Activated CD4-positive, alpha-beta T cell treated with anti-CD3 and anti-CD28 coated beads, Interleukin-2, amount 50 U/mL, for 24 hours (primary cell): ENCODE measurements around the gene DCXR.

Experiments
- DNase-seq, 2 donors: peaks; one replicate each; pipeline ENCODE4 v3.0.0-alpha.2; 2020; ENCODE audit warnings: low read depth in 1 of 2, low spot score in 1 of 2

The DCXR gene

DNA sequence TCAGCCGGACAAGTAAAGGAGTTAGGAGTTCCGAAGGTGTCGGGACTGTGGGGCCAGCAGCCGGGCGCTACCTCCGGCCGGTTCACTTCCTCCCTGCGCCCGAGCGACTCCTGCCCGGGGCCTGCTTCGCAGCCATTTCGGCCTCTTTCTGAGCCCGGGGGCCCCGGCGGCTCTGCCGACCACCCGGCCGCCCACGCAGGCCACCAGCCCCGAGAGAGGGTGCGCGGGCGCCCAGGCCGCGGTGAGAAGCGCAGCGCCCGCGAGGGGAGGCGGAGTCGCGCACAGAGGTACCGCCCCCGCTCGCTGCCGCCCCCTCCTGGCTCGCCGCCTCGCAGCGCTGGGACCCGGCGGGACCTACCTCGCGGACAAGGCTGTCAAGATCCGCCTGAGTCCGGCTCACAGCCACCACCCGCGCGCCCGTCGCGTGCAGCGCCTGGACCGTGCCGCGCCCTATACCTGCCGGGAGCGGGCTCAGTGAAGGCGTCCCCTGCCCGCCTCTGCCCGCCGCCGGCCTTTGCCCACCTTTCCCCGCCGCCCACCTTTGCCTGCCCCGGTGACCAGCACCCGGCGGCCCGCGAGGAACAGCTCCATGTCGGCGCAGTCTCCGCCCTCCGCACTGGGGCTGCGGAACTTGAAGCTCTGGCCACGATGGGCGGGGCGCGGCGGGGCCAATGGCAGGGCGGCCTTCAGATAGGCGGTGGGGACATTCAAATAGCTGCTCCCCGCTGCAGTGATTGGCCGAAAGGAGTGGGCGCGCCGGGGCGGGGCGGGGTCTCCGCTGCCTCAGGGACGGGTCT is at the start of gene DCXR:
DCXR (minus strand) TSS at position 606 of the 797 bp plus-strand sequence; CDS start at position 591, 15 bp downstream.
- DNase-seq: peak; percentile 78 to 90

- DNase-seq: no peak
Observed at GRCh38 chr17:82085931-82086764, 48.7 kb upstream of the DCXR start.

DNA sequence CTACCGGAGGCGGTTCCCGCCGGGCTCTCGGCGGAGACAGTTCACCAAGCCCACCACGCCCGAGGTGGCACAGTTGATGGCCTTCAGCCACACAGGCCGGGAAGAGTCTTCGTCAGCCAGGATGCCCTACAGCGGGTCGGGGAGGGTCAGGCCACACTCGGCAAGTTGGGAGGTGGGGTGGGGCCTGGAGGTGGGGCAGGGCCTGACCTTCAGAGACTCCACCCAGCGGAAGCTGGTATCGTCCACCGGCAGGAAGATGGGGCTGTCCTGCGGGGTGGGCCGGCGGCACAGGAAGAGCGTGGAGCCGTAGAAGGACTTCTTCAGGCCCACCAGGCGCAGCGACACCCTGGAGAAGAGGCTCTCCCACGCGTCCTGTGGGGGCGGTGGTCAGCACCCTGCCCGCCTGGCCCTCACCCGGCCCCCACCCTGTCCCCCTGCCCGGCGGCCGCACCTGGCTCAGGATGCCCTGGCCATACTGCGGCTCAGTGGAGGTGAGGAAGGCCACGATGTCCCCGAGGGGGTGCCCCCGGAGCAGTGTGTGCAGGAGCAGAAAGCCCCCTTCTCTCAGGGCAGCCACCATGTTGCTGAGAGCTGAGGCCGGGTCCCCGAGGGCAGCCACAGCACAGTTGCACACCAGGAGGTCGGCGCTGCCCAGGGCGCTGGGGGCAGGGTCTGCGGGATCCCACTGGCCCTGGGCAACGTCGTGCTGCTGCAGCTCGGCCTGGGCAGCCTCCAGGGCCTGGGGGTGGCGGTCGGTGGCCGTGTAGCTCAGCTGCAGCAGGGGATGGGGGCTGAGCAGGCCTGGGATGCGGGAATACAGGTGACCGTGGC is 47.7 kb upstream of the DCXR start:
- no peak for DNase-seq

DNA sequence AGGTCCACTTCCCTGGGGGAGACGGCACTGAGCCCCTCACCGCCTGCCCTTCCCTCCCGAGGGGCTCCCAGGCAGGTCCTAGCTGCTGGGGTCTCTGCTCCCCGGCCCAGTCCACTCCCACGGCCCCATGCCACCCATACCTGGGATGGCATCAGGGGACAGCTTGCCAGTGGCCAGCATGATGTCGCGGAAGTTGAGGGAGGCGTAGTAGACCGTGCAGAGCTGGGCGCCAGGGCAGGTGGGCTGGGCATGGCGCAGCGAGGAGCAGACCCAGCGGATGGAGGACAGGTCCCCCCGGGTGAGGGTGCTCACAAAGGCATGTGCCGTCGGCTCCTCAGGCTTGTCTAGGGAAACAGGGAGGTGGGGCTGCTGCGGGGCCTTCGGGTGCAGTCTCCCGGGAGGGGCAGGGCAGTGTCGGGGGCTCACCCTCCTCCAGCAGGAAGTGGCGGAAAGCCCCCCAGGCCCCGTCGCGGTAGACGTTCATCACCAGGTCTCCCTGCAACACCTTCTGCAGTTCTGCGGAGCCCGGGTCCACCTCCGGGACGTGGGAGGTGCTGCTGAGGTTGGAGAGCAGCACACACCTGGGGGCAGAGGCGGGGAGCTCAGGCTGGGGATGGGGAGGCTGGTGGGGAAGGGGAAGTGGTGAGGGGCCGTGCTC is 47.0 kb upstream of the DCXR start:
- DNase-seq: no peak

- no peak for DNase-seq
Observed at GRCh38 chr17:82083533-82084359, 46.2 kb upstream of the DCXR start.

DNA sequence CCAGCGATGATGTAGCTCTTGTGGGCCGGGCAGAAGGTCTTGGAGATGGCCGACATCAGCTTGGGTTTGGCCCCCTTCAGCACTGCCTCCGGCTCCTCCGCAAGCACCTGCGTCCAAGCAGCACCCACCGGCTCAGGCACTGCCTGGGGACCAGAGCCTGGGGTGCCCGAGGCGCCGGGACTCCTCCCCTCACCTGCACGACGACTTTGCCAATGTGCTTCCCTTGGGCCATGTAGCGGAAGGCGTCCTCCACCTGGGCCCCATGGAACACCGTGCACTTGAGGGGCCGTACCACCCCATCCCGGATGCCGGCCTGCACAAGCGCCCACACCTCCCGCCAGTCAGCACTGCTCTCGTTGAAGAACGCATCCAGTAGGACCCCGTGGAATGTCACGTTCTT is 45.5 kb upstream of the DCXR start:
- no peak for DNase-seq

GRCh38 chr17:82082456-82082855 is 45.0 kb upstream of the DCXR start:
- no peak for DNase-seq

- DNase-seq: no peak
Observed at GRCh38 chr17:82081966-82082365, 44.5 kb upstream of the DCXR start.

DNA sequence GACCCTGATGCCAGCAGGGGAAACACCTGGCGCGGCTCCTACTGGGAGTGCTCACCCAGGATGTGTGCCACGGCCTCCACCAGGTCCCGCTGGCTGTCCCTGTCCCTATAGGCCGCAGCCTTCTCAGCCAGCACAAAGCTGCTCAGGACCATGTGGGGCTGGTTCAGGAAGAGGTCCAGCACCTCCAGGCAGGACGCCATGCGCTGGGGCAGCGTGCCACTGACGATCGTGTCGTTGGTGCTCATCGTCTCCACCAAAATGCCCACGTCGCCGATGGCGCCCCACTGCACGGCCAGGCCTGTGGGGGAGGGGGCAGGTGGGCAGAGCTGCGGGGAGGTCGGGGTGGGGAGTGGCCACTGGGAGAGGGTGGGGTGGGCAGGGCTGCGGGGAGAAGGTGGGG is 44.0 kb upstream of the DCXR start:
- DNase-seq: no peak

DNA sequence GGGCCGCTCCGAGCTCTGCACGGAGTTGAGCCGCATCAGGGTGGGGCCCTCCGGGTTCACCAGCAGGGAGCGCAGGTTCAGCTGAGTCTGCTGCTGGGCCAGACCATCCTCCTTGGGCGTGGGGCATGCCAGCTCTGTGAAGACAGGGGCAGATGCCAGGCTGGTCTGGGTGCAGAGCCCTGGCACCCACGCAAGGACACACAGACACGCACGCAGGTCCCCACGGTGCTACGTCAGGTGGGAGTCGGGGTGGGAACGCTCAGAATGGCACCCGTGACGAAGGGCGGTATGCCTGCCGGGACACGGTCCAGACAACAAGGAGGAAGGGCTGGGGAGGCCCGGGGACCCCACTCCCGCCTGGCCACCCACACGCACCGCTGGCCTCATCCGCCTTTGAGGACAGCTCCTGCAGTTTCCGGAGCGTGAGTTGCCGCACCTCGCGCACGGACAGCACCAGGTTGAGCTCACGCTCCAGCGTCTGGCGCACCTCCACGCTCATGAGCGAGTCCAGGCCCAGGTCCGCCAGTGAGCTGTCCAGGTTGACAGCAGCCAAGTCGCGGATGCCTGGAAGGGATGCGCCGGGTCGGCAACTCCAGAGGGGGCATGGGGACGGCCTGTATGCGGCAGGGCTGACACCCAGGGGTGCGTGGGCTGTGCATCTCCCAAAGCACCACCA is 43.4 kb upstream of the DCXR start:
- DNase-seq: no peak

GRCh38 chr17:82080048-82080788 is 42.7 kb upstream of the DCXR start:
- no peak for DNase-seq

- DNase-seq: no peak
Observed at GRCh38 chr17:82079001-82079677, 41.6 kb upstream of the DCXR start.

GRCh38 chr17:82078433-82078832 is 40.9 kb upstream of the DCXR start:
- DNase-seq: no peak

DNA sequence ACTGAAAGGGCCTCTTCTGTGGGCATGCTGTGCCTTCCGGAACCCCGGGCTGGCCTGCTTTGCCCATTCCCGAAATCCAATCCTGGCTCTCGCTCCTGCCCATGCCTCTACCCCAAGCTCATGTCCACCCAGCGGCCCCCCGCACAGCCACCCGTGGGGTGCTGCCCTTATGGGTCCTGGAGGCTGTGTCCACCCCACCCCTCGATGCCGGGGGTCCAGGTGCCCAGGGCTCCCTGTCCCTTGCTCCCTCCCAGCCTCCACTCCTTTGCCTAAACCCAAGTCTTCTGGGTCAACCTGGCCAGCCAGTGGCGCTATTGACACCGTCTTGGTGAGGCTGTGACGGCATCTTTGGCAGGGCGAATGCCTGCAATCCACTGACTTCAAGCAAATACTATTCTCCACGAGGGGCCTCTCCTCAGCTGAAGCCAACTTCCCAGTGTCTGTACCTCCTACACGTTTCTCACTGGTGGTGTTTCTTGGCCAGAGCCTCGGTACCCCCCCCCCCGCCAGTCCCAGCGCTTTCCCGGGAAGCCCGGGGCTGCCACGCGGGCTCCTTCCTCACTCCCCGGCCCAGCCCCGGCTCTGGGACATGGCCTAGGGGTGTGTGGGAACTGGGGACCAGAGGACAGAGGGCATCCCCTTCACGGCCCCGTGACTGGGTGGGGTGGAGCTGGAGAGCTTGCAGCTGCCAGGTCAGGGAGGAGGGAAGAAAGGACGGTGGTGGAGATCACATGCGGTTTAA is 40.3 kb upstream of the DCXR start:
- no peak for DNase-seq

DNA sequence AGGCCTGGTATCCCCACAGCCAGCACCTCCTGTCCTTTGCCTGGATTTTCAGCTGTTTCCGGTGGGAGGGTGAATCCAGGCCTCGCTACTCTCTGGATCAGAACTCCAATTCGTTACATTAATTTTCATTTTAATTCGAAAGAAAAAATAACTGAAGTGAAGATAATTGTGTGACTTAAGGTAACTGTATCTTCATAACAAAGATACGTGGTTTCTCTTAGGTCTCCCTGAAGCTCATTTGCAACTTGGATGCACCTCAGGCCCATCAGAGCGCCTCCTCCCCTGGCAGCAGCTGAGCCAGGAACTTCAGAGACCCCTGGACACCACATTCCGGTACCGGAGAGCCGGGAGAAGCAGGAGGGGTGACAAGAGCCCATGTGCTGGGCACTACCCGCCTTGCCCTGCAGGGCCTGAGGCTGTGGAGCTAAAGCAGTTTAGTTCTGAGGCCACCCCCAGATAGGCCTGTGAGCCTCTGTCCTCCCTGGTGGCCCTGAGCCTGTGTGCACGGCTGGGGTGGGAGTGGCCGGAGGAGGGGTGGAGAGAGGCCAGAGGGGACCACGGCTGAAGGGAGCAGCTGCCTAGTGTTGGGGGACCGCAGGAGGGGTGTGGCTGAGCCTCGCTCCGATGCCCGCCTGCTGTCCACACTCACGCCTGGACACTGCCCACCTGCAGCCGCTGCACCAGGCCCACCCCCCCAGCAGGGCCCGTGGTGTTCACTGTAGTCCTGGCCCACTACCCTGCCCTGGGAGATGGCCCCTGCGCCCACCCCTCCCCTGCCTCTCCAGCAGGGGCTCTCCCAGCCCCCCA is 39.5 kb upstream of the DCXR start:
- DNase-seq: no peak

- no peak for DNase-seq
Observed at GRCh38 chr17:82076018-82076784, 38.7 kb upstream of the DCXR start.
